NB4 (cell line): ENCODE results near the gene PTPN1.

ENCODE experiments used
- CTCF ChIP-seq: IDR thresholded peaks from one replicate; pipeline ENCODE4 v1.5.1; 2012; ENCODE audit warnings: low read depth, low read length
- MAX ChIP-seq: IDR thresholded peaks from 2 replicates; pipeline ENCODE4 v1.6.1; 2011; ENCODE audit warnings: low read depth, low read length
- MYC ChIP-seq: IDR thresholded peaks from 2 replicates; pipeline ENCODE4 v1.6.1; 2011; ENCODE audit warnings: low read depth, low read length
- POLR2A ChIP-seq: IDR thresholded peaks from 2 replicates; pipeline ENCODE4 v1.6.1; 2011; ENCODE audit warnings: mild to moderate bottlenecking; ENCODE audit not compliant: insufficient read length; ENCODE audit errors: extremely low read depth

- TF ChIP-seq POLR2A, result no peak
- no peak for TF ChIP-seq CTCF
- TF ChIP-seq MAX, result no peak
- no peak for TF ChIP-seq MYC
Measured at GRCh38 chr20:50516935-50517816, 7.0 kb downstream of the PTPN1 start.
